IPS-11a (cell line): ENCODE results near the gene HAVCR1.

Experiments used
- H3K4me3 ChIP-seq: one replicate; pipeline ENCODE4 v1.5.1; 2013; ENCODE audit warnings: low read depth, low read length, control low read depth

HAVCR1 gene

DNA sequence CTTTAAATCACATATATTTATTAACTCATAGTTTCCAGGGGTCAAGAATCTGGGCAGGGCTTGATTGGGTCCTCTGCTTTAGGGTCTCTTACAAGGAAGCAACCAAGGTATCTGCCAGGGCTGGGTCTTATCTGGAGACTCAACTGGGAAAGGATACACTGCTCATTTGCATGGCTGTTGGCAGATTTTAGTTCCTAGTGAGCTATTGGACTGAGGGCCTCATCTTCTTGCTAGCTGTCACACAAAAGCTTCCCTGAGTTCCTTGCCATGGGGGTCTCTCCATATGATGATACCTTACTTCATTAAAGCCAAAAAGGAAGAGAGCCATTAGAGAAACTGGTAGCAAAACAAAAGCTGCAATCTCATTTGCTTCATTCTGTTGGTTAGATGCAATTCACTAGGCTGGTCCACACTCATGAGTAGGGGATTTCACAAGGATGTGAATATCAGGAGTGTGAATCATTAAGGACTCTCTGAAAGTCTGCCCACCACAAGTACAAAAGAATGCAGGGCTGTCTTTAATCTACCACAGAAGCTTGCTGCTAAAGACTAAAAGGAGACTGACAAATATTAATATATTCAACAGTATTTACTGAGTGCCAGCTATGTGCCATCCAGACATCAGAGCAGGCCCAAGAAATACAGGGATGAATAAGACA, 53.9 kb downstream of the HAVCR1 start:
- H3K4me3 ChIP-seq = no peak overlapping the region

- no peak overlapping the region for H3K4me3 ChIP-seq
Observed at GRCh38 chr5:156991714-156992113, 67.2 kb downstream of the HAVCR1 start.

- H3K4me3 ChIP-seq = no peak overlapping the region
Observed at GRCh38 chr5:156984064-156984463, 74.9 kb downstream of the HAVCR1 start.

DNA sequence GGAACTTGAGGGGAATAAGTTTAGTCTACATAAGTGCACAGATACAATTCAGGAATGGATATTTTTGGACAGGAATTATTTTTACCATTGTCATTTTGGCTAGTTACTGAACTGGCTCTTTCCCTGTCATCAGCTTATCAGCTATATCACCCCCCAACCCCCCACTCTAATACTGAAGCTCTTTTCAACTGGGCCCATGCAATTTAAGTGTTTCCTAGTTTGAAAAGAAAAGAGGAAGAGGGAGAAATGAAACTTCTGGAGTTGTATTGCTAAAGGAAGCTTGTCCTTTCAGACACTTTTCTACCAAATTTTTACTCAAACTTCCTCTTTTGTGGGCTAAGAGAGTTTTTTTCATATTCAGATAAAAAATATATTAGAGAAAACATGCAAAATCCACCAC, 77.4 kb downstream of the HAVCR1 start:
- no peak overlapping the region for H3K4me3 ChIP-seq
